Activated naive CD4-positive, alpha-beta T cell treated with anti-CD3 and anti-CD28 coated beads, Interleukin-2, amount 50 U/mL, for 24 hours (primary cell): ENCODE results near the gene ROR2.

Source experiments
- H3K27ac Mint-ChIP-seq: one replicate; pipeline ENCODE4 v1.8.0; 2021; ENCODE audit warnings: mild to moderate bottlenecking, mixed read lengths
- H3K27me3 Mint-ChIP-seq: one replicate; pipeline ENCODE4 v1.8.0; 2021; ENCODE audit warnings: mixed read lengths
- H3K36me3 Mint-ChIP-seq: one replicate; pipeline ENCODE4 v1.8.0; 2021; ENCODE audit warnings: mixed read lengths
- H3K4me1 Mint-ChIP-seq: one replicate; pipeline ENCODE4 v1.8.0; 2021; ENCODE audit warnings: mixed read lengths
- H3K4me3 Mint-ChIP-seq: one replicate; pipeline ENCODE4 v1.8.0; 2021; ENCODE audit warnings: mild to moderate bottlenecking, mixed read lengths
- H3K9me3 Mint-ChIP-seq: one replicate; pipeline ENCODE4 v1.8.0; 2021; ENCODE audit warnings: mixed read lengths

Gene ROR2

GRCh38 chr9:91726406-91727100 is 223.5 kb downstream of the ROR2 start:
- no peaks in the 10 kb centered on the region for H3K36me3 Mint-ChIP-seq

GRCh38 chr9:91725651-91726050 is 224.4 kb downstream of the ROR2 start:
- no peak overlapping the region for H3K4me3 Mint-ChIP-seq
- H3K36me3 Mint-ChIP-seq: no peaks in the 10 kb centered on the region
- H3K27ac Mint-ChIP-seq: no peak overlapping the region
- no peaks in the 10 kb centered on the region for H3K4me1 Mint-ChIP-seq
- no peaks in the 10 kb centered on the region for H3K9me3 Mint-ChIP-seq
- peaks cover 6% of the 10 kb centered on the region for H3K27me3 Mint-ChIP-seq

More at GRCh38 chr9:91726406-91727100, 223.5 kb downstream of the ROR2 start:
- Mint-ChIP-seq H3K4me3 (no peak overlapping the region), H3K9me3 (no peaks in the 10 kb centered on the region), H3K4me1 (no peaks in the 10 kb centered on the region), H3K27ac (no peak overlapping the region), H3K27me3 (peaks cover 1% of the 10 kb centered on the region)

- no peak overlapping the region for H3K4me3 Mint-ChIP-seq
- H3K36me3 Mint-ChIP-seq: no peaks in the 10 kb centered on the region
- no peaks in the 10 kb centered on the region for H3K9me3 Mint-ChIP-seq
- no peaks in the 10 kb centered on the region for H3K4me1 Mint-ChIP-seq
- peaks cover 11% of the 10 kb centered on the region for H3K27me3 Mint-ChIP-seq
- H3K27ac Mint-ChIP-seq: no peak overlapping the region
These were observed 225.2 kb downstream of the ROR2 start for GRCh38 chr9:91724609-91725505.

- H3K27me3 Mint-ChIP-seq: peaks cover 19% of the 10 kb centered on the region
- no peak overlapping the region for H3K27ac Mint-ChIP-seq
- H3K36me3 Mint-ChIP-seq: no peaks in the 10 kb centered on the region
- H3K4me1 Mint-ChIP-seq: no peaks in the 10 kb centered on the region
- no peaks in the 10 kb centered on the region for H3K9me3 Mint-ChIP-seq
- no peak overlapping the region for H3K4me3 Mint-ChIP-seq
These were observed 226.0 kb downstream of the ROR2 start for GRCh38 chr9:91724068-91724440.

- H3K27me3 Mint-ChIP-seq: peaks cover 19% of the 10 kb centered on the region
- H3K9me3 Mint-ChIP-seq: no peaks in the 10 kb centered on the region
- no peaks in the 10 kb centered on the region for H3K4me1 Mint-ChIP-seq
- H3K4me3 Mint-ChIP-seq: no peak overlapping the region
- no peak overlapping the region for H3K27ac Mint-ChIP-seq
- no peaks in the 10 kb centered on the region for H3K36me3 Mint-ChIP-seq
These were observed 226.5 kb downstream of the ROR2 start for GRCh38 chr9:91723420-91724067.

- Mint-ChIP-seq H3K4me3 (no peak overlapping the region), H3K27me3 (peaks cover 36% of the 10 kb centered on the region), H3K9me3 (peaks cover 8% of the 10 kb centered on the region), H3K4me1 (no peaks in the 10 kb centered on the region), H3K27ac (no peak overlapping the region), H3K36me3 (no peaks in the 10 kb centered on the region)
These were observed 229.0 kb downstream of the ROR2 start for GRCh38 chr9:91720751-91721705.

- Mint-ChIP-seq H3K27ac (no peak overlapping the region), H3K36me3 (no peaks in the 10 kb centered on the region), H3K4me1 (no peaks in the 10 kb centered on the region), H3K9me3 (peaks cover 8% of the 10 kb centered on the region), H3K27me3 (peaks cover 40% of the 10 kb centered on the region), H3K4me3 (no peak overlapping the region)
These were observed 229.7 kb downstream of the ROR2 start for GRCh38 chr9:91720313-91720712.

GRCh38 chr9:91718071-91718470 is 232.0 kb downstream of the ROR2 start:
- H3K4me1 Mint-ChIP-seq: no peaks in the 10 kb centered on the region
- no peaks in the 10 kb centered on the region for H3K36me3 Mint-ChIP-seq
- peaks cover 8% of the 10 kb centered on the region for H3K9me3 Mint-ChIP-seq
- peaks cover 45% of the 10 kb centered on the region for H3K27me3 Mint-ChIP-seq
- H3K27ac Mint-ChIP-seq: no peak overlapping the region
- no peak overlapping the region for H3K4me3 Mint-ChIP-seq

- Mint-ChIP-seq H3K4me3 (no peak overlapping the region), H3K27me3 (peaks cover 47% of the 10 kb centered on the region), H3K27ac (no peak overlapping the region)
These were observed 233.2 kb downstream of the ROR2 start for GRCh38 chr9:91716815-91717214.

GRCh38 chr9:91716239-91716638 is 233.8 kb downstream of the ROR2 start:
- peaks cover 47% of the 10 kb centered on the region for H3K27me3 Mint-ChIP-seq
- H3K27ac Mint-ChIP-seq: no peak overlapping the region

More at GRCh38 chr9:91716815-91717214, 233.2 kb downstream of the ROR2 start:
- H3K4me1 Mint-ChIP-seq: no peaks in the 10 kb centered on the region
- H3K9me3 Mint-ChIP-seq: peaks cover 8% of the 10 kb centered on the region
- no peaks in the 10 kb centered on the region for H3K36me3 Mint-ChIP-seq

GRCh38 chr9:91714874-91715615 is 235.0 kb downstream of the ROR2 start:
- Mint-ChIP-seq H3K4me3 (no peak overlapping the region), H3K9me3 (peaks cover 8% of the 10 kb centered on the region), H3K36me3 (no peaks in the 10 kb centered on the region), H3K27me3 (peaks cover 38% of the 10 kb centered on the region), H3K4me1 (no peaks in the 10 kb centered on the region), H3K27ac (no peak overlapping the region)

More at GRCh38 chr9:91716239-91716638, 233.8 kb downstream of the ROR2 start:
- Mint-ChIP-seq H3K4me3 (no peak overlapping the region), H3K36me3 (no peaks in the 10 kb centered on the region), H3K9me3 (peaks cover 8% of the 10 kb centered on the region), H3K4me1 (no peaks in the 10 kb centered on the region)

GRCh38 chr9:91714020-91714806 is 235.8 kb downstream of the ROR2 start:
- peak overlapping the region; percentile 11 for H3K4me3 Mint-ChIP-seq
- peaks cover 30% of the 10 kb centered on the region for H3K27me3 Mint-ChIP-seq
- H3K9me3 Mint-ChIP-seq: peaks cover 8% of the 10 kb centered on the region
- H3K36me3 Mint-ChIP-seq: no peaks in the 10 kb centered on the region
- no peaks in the 10 kb centered on the region for H3K4me1 Mint-ChIP-seq
- no peak overlapping the region for H3K27ac Mint-ChIP-seq

GRCh38 chr9:91712811-91713210 is 237.2 kb downstream of the ROR2 start:
- peak overlapping the region; percentile 5 for H3K27ac Mint-ChIP-seq
- no peak overlapping the region for H3K4me3 Mint-ChIP-seq
- no peaks in the 10 kb centered on the region for H3K36me3 Mint-ChIP-seq
- peaks cover 28% of the 10 kb centered on the region for H3K27me3 Mint-ChIP-seq
- H3K4me1 Mint-ChIP-seq: no peaks in the 10 kb centered on the region
- H3K9me3 Mint-ChIP-seq: peaks cover 8% of the 10 kb centered on the region
